GM23338 (cell line): ENCODE data around the gene ROR1. TPM values are rescaled to one million over a fixed set of nuclear protein-coding genes. Genes with fewer than 3 reads are reported as not detected.

Experiments
- ATAC-seq: fragments of 200-7000 bp; cut with Tn5 transposase; 3 replicates; pipeline ENCODE4 v1.9.1; 2020
- DNase-seq: peaks from one replicate; pipeline ENCODE4 v3.0.0-alpha.2; 2015; ENCODE audit warnings: low spot score
- H2AFZ ChIP-seq: fragments of 200-600 bp; sonication (generic); 2 replicates; pipeline ENCODE4 v1.8.0; 2016; ENCODE audit warnings: antibody characterized with exemption, mild to moderate bottlenecking, moderate library complexity
- H3F3A ChIP-seq: fragments of 200-600 bp; sonication (generic); replicated peaks from 2 replicates; pipeline ENCODE4 v1.8.0; 2017; ENCODE audit warnings: antibody characterized with exemption, mixed run types, low read depth
- H3K27ac ChIP-seq: fragments of 200-600 bp; sonication (generic); 2 replicates; pipeline ENCODE4 v1.6.1; 2016; ENCODE audit warnings: low read depth
- H3K27me3 ChIP-seq: fragments of 200-600 bp; sonication (generic); 2 replicates; pipeline ENCODE4 v1.8.0; 2016; ENCODE audit warnings: mild to moderate bottlenecking, mixed run types, moderate library complexity; ENCODE audit not compliant: insufficient read depth
- H3K36me3 ChIP-seq: fragments of 200-600 bp; sonication (generic); 2 replicates; pipeline ENCODE4 v1.8.0; 2016; ENCODE audit warnings: mild to moderate bottlenecking; ENCODE audit not compliant: insufficient read depth
- H3K4me1 ChIP-seq: fragments of 200-600 bp; sonication (generic); 2 replicates; pipeline ENCODE4 v1.8.0; 2016; ENCODE audit warnings: mild to moderate bottlenecking, moderate library complexity; ENCODE audit not compliant: insufficient read depth
- H3K4me2 ChIP-seq: fragments of 200-600 bp; sonication (generic); 2 replicates; pipeline ENCODE4 v1.7.1; 2017; ENCODE audit warnings: mixed run types
- H3K4me3 ChIP-seq: fragments of 200-600 bp; sonication (generic); 2 replicates; pipeline ENCODE4 v1.6.1; 2016; ENCODE audit warnings: mixed run types
- H3K79me2 ChIP-seq: fragments of 200-600 bp; sonication (generic); replicated peaks from 2 replicates; pipeline ENCODE4 v1.8.0; 2017; ENCODE audit warnings: mild to moderate bottlenecking; ENCODE audit not compliant: insufficient read depth
- H3K9me2 ChIP-seq: fragments of 200-600 bp; sonication (generic); 2 replicates; pipeline ENCODE4 v1.8.0; 2017; ENCODE audit not compliant: insufficient read depth
- H4K20me1 ChIP-seq: fragments of 200-600 bp; sonication (generic); replicated peaks from 2 replicates; pipeline ENCODE4 v1.8.0; 2017; ENCODE audit warnings: mild to moderate bottlenecking; ENCODE audit not compliant: insufficient read depth
- H3K27ac Mint-ChIP-seq: 2 replicates; pipeline ENCODE4 v1.8.0; 2020; ENCODE audit warnings: inconsistent platforms, mild to moderate bottlenecking, moderate library complexity, mixed read lengths
- H3K27me3 Mint-ChIP-seq: 3 replicates; pipeline ENCODE4 v1.8.0; 2022; ENCODE audit warnings: low read depth, mild to moderate bottlenecking, moderate library complexity, mixed read lengths, inconsistent platforms; ENCODE audit not compliant: insufficient read depth, poor library complexity
- H3K36me3 Mint-ChIP-seq: 3 replicates; pipeline ENCODE4 v1.8.0; 2021; ENCODE audit warnings: low read depth, mild to moderate bottlenecking, inconsistent platforms, moderate library complexity, mixed read lengths
- H3K4me1 Mint-ChIP-seq: 3 replicates; pipeline ENCODE4 v1.8.0; 2020; ENCODE audit warnings: mild to moderate bottlenecking, inconsistent platforms, mixed read lengths
- H3K4me3 Mint-ChIP-seq: 3 replicates; pipeline ENCODE4 v1.8.0; 2021; ENCODE audit warnings: moderate library complexity, mild to moderate bottlenecking, inconsistent platforms, mixed read lengths
- H3K9me3 Mint-ChIP-seq: 3 replicates; pipeline ENCODE4 v1.8.0; 2020; ENCODE audit warnings: moderate library complexity, mild to moderate bottlenecking, inconsistent platforms, mixed read lengths
- CREB1 ChIP-seq: fragments of 250-450 bp; sonication (Bioruptor Pico); IDR thresholded peaks from 2 replicates; pipeline ENCODE4 v1.5.0; 2020; ENCODE audit warnings: low read depth, mild to moderate bottlenecking, moderate library complexity
- EZH2 ChIP-seq: fragments of 200-600 bp; sonication (generic); IDR thresholded peaks from one replicate; pipeline ENCODE4 v1.8.0; 2017; ENCODE audit warnings: antibody characterized with exemption, mild to moderate bottlenecking, low read depth; ENCODE audit not compliant: unreplicated experiment
- EZH2phosphoT487 ChIP-seq: fragments of 200-600 bp; sonication (generic); IDR thresholded peaks from one replicate; pipeline ENCODE4 v1.8.1; 2018; ENCODE audit warnings: antibody characterized with exemption; ENCODE audit not compliant: unreplicated experiment
- JUNB ChIP-seq: IDR thresholded peaks from one replicate; pipeline ENCODE4 v1.6.1; 2016; ENCODE audit warnings: antibody characterized with exemption; ENCODE audit not compliant: unreplicated experiment
- NANOG ChIP-seq: IDR thresholded peaks from 2 replicates; pipeline ENCODE4 v1.6.1; 2016; ENCODE audit warnings: antibody characterized with exemption, borderline replicate concordance
- POLR2AphosphoS5 ChIP-seq: IDR thresholded peaks from 2 replicates; pipeline ENCODE4 v1.6.1; 2016; ENCODE audit warnings: antibody characterized with exemption, low read depth
- STAT1 ChIP-seq: IDR thresholded peaks from one replicate; pipeline ENCODE4 v1.6.1; 2016; ENCODE audit warnings: antibody characterized with exemption; ENCODE audit not compliant: unreplicated experiment
- ZNF331 ChIP-seq: fragments of 250-450 bp; sonication (Bioruptor Pico); IDR thresholded peaks from 2 replicates; pipeline ENCODE4 v1.5.0; 2020; ENCODE audit warnings: low read depth, mild to moderate bottlenecking, moderate library complexity
- polyA plus RNA-seq: library from polyadenylated mRNA; unstranded; fragments of >200 nt; fragmentation: Nextera tagmentation; extraction: Ambion mirVana; gene quantifications from 2 replicates; pipeline ENCODE4 v1.2.1, GENCODE V29; 2016
- total RNA-seq: library from RNA; depleted of rRNA; stranded (reverse); fragments of >200 nt; shearing (Covaris generic); gene quantifications from 2 replicates; pipeline ENCODE4 v1.2.3, GENCODE V29; 2014
- TF ChIP-seq, protein P1 (sequence below): IDR thresholded peaks from 2 replicates; pipeline ENCODE4 v1.6.1; 2016; ENCODE audit warnings: antibody characterized with exemption
- TF ChIP-seq, protein P2 (sequence below): fragments of 250-450 bp; sonication (Bioruptor Pico); IDR thresholded peaks from 2 replicates; pipeline ENCODE4 v1.5.0; 2020; ENCODE audit warnings: mild to moderate bottlenecking, moderate library complexity
- TF ChIP-seq, protein P3 (sequence below): IDR thresholded peaks from one replicate; pipeline ENCODE4 v1.6.1; 2018; ENCODE audit warnings: antibody characterized with exemption; ENCODE audit not compliant: unreplicated experiment
- TF ChIP-seq, protein P4 (sequence below), 2 experiments: fragments of 200-600 bp in 1 of 2; sonication (generic) in 1 of 2; conservative IDR thresholded peaks; 2 replicates each; pipeline versions ENCODE4 v1.5.1 to v1.6.1; 2016 to 2017; ENCODE audit warnings: antibody characterized with exemption in 2 of 2, low read depth in 2 of 2, mild to moderate bottlenecking in 2 of 2, moderate library complexity in 1 of 2

Gene ROR1
- total and polyA plus RNA-seq, 2 experiments from 2014 or later, result 59.7 to 96.0 TPM

DNA sequence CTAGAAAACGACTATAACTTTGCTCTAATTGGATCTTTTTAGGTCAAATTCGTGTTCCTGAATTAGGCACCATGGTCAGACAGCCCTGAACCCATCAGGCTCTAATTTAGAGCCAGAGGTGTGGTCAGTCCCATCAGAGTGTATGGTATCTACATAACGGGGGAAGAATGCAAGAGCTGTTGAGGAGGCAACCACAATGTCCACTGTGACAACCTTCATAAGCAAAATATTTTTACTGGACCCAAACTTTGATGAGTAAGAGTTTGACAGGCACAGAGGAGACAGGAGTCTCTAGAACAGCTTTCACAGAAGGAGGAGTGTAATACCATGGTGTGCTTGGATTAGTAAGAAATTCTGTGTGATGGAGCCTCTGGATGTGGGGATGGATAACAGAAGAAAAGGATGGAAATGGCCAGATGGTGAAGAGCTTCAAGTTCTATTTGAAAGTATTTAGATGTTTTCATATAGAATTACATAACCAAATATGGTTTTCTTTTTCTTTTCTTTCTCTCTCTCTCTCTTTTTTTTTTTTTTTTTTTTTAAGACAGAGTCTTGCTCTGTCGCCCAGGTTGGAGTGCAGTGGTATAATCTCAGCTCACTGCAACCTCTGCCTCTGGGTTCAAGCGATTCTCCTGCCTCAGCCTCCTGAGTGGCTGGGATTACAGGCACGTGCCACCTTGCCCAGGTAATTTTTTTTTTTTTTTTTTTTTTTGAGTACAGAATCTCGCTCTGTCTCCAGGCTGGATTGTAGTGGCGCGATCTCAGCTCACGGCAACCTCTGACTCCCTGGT is 454.5 kb downstream of the ROR1 start:
- no peaks in the 10 kb centered on the region for H3F3A ChIP-seq
- H4K20me1 ChIP-seq, result no peaks in the 10 kb centered on the region
- H3K4me2 ChIP-seq, result no peak overlapping the region
- no peaks in the 10 kb centered on the region for H3K9me3 Mint-ChIP-seq
- H3K79me2 ChIP-seq, result no peaks in the 10 kb centered on the region
- H3K9me2 ChIP-seq, result no peaks in the 10 kb centered on the region; the same call in 1 of the 2 replicates
- H3K27me3 ChIP-seq, result no peaks in the 10 kb centered on the region
- H2AFZ ChIP-seq, result no peak overlapping the region
- no peaks in the 10 kb centered on the region for H3K27me3 Mint-ChIP-seq
- H3K4me1 ChIP-seq, result no peaks in the 10 kb centered on the region
- no peak for TF ChIP-seq POLR2AphosphoS5
- TF ChIP-seq ZNF331 (CRISPR knock-in tag), result no peak
- TF ChIP-seq, protein P1, sequence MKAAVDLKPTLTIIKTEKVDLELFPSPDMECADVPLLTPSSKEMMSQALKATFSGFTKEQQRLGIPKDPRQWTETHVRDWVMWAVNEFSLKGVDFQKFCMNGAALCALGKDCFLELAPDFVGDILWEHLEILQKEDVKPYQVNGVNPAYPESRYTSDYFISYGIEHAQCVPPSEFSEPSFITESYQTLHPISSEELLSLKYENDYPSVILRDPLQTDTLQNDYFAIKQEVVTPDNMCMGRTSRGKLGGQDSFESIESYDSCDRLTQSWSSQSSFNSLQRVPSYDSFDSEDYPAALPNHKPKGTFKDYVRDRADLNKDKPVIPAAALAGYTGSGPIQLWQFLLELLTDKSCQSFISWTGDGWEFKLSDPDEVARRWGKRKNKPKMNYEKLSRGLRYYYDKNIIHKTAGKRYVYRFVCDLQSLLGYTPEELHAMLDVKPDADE, result no peak
- TF ChIP-seq STAT1, result no peak
- TF ChIP-seq EZH2phosphoT487, result no peak
- no peak for TF ChIP-seq EZH2
- TF ChIP-seq NANOG, result no peak
- TF ChIP-seq, protein P2, sequence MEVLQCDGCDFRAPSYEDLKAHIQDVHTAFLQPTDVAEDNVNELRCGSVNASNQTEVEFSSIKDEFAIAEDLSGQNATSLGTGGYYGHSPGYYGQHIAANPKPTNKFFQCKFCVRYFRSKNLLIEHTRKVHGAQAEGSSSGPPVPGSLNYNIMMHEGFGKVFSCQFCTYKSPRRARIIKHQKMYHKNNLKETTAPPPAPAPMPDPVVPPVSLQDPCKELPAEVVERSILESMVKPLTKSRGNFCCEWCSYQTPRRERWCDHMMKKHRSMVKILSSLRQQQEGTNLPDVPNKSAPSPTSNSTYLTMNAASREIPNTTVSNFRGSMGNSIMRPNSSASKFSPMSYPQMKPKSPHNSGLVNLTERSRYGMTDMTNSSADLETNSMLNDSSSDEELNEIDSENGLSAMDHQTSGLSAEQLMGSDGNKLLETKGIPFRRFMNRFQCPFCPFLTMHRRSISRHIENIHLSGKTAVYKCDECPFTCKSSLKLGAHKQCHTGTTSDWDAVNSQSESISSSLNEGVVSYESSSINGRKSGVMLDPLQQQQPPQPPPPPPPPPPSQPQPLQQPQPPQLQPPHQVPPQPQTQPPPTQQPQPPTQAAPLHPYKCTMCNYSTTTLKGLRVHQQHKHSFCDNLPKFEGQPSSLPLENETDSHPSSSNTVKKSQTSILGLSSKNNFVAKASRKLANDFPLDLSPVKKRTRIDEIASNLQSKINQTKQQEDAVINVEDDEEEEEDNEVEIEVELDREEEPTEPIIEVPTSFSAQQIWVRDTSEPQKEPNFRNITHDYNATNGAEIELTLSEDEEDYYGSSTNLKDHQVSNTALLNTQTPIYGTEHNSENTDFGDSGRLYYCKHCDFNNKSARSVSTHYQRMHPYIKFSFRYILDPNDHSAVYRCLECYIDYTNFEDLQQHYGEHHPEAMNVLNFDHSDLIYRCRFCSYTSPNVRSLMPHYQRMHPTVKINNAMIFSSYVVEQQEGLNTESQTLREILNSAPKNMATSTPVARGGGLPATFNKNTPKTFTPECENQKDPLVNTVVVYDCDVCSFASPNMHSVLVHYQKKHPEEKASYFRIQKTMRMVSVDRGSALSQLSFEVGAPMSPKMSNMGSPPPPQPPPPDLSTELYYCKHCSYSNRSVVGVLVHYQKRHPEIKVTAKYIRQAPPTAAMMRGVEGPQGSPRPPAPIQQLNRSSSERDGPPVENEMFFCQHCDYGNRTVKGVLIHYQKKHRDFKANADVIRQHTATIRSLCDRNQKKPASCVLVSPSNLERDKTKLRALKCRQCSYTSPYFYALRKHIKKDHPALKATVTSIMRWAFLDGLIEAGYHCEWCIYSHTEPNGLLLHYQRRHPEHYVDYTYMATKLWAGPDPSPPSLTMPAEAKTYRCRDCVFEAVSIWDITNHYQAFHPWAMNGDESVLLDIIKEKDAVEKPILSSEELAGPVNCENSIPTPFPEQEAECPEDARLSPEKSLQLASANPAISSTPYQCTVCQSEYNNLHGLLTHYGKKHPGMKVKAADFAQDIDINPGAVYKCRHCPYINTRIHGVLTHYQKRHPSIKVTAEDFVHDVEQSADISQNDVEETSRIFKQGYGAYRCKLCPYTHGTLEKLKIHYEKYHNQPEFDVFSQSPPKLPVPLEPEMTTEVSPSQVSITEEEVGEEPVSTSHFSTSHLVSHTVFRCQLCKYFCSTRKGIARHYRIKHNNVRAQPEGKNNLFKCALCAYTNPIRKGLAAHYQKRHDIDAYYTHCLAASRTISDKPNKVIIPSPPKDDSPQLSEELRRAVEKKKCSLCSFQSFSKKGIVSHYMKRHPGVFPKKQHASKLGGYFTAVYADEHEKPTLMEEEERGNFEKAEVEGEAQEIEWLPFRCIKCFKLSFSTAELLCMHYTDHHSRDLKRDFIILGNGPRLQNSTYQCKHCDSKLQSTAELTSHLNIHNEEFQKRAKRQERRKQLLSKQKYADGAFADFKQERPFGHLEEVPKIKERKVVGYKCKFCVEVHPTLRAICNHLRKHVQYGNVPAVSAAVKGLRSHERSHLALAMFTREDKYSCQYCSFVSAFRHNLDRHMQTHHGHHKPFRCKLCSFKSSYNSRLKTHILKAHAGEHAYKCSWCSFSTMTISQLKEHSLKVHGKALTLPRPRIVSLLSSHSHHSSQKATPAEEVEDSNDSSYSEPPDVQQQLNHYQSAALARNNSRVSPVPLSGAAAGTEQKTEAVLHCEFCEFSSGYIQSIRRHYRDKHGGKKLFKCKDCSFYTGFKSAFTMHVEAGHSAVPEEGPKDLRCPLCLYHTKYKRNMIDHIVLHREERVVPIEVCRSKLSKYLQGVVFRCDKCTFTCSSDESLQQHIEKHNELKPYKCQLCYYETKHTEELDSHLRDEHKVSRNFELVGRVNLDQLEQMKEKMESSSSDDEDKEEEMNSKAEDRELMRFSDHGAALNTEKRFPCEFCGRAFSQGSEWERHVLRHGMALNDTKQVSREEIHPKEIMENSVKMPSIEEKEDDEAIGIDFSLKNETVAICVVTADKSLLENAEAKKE (CRISPR knock-in tag), result no peak
- TF ChIP-seq, protein P3, sequence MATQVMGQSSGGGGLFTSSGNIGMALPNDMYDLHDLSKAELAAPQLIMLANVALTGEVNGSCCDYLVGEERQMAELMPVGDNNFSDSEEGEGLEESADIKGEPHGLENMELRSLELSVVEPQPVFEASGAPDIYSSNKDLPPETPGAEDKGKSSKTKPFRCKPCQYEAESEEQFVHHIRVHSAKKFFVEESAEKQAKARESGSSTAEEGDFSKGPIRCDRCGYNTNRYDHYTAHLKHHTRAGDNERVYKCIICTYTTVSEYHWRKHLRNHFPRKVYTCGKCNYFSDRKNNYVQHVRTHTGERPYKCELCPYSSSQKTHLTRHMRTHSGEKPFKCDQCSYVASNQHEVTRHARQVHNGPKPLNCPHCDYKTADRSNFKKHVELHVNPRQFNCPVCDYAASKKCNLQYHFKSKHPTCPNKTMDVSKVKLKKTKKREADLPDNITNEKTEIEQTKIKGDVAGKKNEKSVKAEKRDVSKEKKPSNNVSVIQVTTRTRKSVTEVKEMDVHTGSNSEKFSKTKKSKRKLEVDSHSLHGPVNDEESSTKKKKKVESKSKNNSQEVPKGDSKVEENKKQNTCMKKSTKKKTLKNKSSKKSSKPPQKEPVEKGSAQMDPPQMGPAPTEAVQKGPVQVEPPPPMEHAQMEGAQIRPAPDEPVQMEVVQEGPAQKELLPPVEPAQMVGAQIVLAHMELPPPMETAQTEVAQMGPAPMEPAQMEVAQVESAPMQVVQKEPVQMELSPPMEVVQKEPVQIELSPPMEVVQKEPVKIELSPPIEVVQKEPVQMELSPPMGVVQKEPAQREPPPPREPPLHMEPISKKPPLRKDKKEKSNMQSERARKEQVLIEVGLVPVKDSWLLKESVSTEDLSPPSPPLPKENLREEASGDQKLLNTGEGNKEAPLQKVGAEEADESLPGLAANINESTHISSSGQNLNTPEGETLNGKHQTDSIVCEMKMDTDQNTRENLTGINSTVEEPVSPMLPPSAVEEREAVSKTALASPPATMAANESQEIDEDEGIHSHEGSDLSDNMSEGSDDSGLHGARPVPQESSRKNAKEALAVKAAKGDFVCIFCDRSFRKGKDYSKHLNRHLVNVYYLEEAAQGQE, result no peak
- TF ChIP-seq, protein P4, sequence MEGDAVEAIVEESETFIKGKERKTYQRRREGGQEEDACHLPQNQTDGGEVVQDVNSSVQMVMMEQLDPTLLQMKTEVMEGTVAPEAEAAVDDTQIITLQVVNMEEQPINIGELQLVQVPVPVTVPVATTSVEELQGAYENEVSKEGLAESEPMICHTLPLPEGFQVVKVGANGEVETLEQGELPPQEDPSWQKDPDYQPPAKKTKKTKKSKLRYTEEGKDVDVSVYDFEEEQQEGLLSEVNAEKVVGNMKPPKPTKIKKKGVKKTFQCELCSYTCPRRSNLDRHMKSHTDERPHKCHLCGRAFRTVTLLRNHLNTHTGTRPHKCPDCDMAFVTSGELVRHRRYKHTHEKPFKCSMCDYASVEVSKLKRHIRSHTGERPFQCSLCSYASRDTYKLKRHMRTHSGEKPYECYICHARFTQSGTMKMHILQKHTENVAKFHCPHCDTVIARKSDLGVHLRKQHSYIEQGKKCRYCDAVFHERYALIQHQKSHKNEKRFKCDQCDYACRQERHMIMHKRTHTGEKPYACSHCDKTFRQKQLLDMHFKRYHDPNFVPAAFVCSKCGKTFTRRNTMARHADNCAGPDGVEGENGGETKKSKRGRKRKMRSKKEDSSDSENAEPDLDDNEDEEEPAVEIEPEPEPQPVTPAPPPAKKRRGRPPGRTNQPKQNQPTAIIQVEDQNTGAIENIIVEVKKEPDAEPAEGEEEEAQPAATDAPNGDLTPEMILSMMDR (conservative IDR thresholded peaks at IDR 0.05; ENCODE audit: low read depth in 2 of 2), result no peak
- no peak for TF ChIP-seq CREB1 (CRISPR knock-in tag)
- TF ChIP-seq JUNB, result no peak
- H3K27ac ChIP-seq, result no peak overlapping the region
- H3K4me3 Mint-ChIP-seq, result no peak overlapping the region
- no peak overlapping the region for H3K4me3 ChIP-seq
- no peak overlapping the region for H3K27ac Mint-ChIP-seq
- H3K36me3 ChIP-seq, result no peaks in the 10 kb centered on the region
- no peaks in the 10 kb centered on the region for H3K36me3 Mint-ChIP-seq
- ATAC-seq (no peak), DNase-seq (no peak)
- H3K4me1 Mint-ChIP-seq, result peaks cover 3% of the 10 kb centered on the region; the same call in 2 of the 3 replicates
